ENCODE measurements around the gene GRHL1.

- TF ChIP-seq GATA2 (IDR thresholded peaks at IDR 0.05; ENCODE audit: low read depth, low read length) = no peak
- no peak for TF ChIP-seq GATA3 (IDR thresholded peaks at IDR 0.05; ENCODE audit: low read depth, low read length)
Observed at GRCh38 chr2:9972621-9973479, 21.4 kb downstream of the GRHL1 start.
